ENCODE results near the gene SEC62. TPM values are rescaled to one million over a fixed set of nuclear protein-coding genes. Genes with fewer than 3 reads are reported as not detected.

The SEC62 gene
- polyA plus RNA-seq, 3 donors = 15.6 to 117 (median 95.2) TPM

DNA sequence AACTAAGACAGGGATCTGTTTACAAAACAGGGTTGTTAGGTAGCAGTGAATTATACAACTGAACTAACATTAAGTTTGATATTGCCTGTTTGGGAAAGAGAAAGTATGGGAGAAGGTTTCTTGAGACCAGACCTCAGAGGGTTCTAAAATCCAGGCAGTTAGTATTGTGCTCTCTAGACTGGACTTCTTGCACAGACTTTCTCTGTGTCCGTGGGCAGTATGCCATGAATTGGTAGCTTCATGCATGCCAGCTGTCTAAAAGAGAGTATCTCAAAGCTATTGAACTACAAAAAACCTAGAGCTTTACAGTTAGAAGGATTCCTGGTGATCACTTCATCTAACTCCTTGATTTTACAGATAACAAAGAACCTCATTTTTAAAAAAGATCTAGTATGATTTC is 42.8 kb upstream of the SEC62 start:
- H4K20me1 ChIP-seq (ENCODE audit: insufficient read depth, low read length) = no peaks in the 10 kb centered on the region
- WGBS (ENCODE audit: insufficient coverage) = no CpG with 5 or more reads among the region's 1 CpG
- TF ChIP-seq, protein P1, sequence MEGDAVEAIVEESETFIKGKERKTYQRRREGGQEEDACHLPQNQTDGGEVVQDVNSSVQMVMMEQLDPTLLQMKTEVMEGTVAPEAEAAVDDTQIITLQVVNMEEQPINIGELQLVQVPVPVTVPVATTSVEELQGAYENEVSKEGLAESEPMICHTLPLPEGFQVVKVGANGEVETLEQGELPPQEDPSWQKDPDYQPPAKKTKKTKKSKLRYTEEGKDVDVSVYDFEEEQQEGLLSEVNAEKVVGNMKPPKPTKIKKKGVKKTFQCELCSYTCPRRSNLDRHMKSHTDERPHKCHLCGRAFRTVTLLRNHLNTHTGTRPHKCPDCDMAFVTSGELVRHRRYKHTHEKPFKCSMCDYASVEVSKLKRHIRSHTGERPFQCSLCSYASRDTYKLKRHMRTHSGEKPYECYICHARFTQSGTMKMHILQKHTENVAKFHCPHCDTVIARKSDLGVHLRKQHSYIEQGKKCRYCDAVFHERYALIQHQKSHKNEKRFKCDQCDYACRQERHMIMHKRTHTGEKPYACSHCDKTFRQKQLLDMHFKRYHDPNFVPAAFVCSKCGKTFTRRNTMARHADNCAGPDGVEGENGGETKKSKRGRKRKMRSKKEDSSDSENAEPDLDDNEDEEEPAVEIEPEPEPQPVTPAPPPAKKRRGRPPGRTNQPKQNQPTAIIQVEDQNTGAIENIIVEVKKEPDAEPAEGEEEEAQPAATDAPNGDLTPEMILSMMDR (IDR thresholded peaks at IDR 0.05) = no peak
- H3K4me2 ChIP-seq (replicated peaks; ENCODE audit: extremely low read depth, low read length, poor library complexity, severe bottlenecking) = no peak overlapping the region
- no peaks in the 10 kb centered on the region for H3K9me3 ChIP-seq (replicated peaks in 1 of 2; ENCODE audit: control insufficient read depth in 1 of 2, insufficient read depth in 1 of 2, low read length in 2 of 2)
- no peak overlapping the region for H3K4me3 Mint-ChIP-seq
- H3K4me1 ChIP-seq (ENCODE audit: control insufficient read depth in 1 of 2, insufficient read depth in 2 of 2, low read length in 2 of 2) = no peaks in the 10 kb centered on the region
- H3K27me3 ChIP-seq (ENCODE audit: control insufficient read depth in 2 of 2, insufficient read depth in 2 of 2, low read length in 2 of 2) = no peaks in the 10 kb centered on the region
- DNase-seq = no peak
- intact Hi-C loops (cut with micrococcal nuclease) = loop anchor here in 1 of 2 donors (10.0 kb wide), 1 partner anchor 59 kb away; the partner anchor contains the start of gene LRRC31
- H3K4me1 Mint-ChIP-seq = no peaks in the 10 kb centered on the region
- no peak overlapping the region for H2AFZ ChIP-seq (ENCODE audit: insufficient read depth, low read depth, low read length, poor library complexity, severe bottlenecking)
- no peak overlapping the region for H3K27ac ChIP-seq (ENCODE audit: low read depth in 1 of 2, low read length in 2 of 2)
- no peak overlapping the region for H3K4me3 ChIP-seq (replicated peaks in 1 of 3; ENCODE audit: low read depth in 2 of 3, low read length in 3 of 3)
- no peaks in the 10 kb centered on the region for H3K9me3 Mint-ChIP-seq
- no peak overlapping the region for H3K9ac ChIP-seq (ENCODE audit: insufficient read depth, low read length, poor library complexity, severe bottlenecking)
- H3K36me3 ChIP-seq (replicated peaks in 1 of 2; ENCODE audit: control insufficient read depth in 1 of 2, insufficient read depth in 2 of 2, low read length in 2 of 2) = no peaks in the 10 kb centered on the region
- no peak overlapping the region for H3K27ac Mint-ChIP-seq
- no peaks in the 10 kb centered on the region for H3K36me3 Mint-ChIP-seq
- H3K79me2 ChIP-seq (ENCODE audit: insufficient read depth, low read length) = no peaks in the 10 kb centered on the region
- no peaks in the 10 kb centered on the region for H3K27me3 Mint-ChIP-seq (ENCODE audit: low read depth in 3 of 3)

DNA sequence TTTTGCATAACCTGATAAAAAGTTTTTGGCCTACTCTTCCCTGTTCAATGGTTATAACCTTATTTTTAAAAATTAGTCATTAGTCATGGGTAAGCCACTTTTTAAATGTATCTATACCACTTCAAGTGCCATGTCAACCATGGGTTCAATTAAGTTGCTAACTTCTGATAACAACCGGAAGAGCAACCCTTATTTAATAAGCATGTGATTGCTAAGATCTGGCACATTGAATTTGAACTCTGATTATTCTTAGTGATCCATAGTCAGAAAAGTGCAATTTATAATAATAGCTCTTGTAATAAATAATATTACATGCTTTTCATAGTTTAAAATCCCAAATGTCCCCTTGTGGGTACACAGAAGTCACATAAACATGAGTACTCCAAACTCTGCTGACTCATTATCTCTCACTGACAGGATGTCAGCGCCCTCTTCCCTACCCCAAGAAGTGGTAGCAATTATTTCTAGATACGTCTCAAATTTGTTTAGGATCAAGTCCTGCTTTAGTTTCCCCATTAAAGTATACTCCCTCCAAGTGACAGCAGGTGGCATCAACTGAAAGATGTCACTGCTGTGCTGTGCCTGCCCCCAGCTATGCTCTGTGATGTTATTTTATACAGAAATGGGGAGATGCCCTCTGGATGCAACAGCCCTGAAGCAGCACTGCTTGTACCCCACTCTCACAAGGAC is 36.6 kb upstream of the SEC62 start:
- Mint-ChIP-seq H3K4me1 (peaks cover 4% of the 10 kb centered on the region), H3K4me3 (no peak overlapping the region), H3K27me3 (ENCODE audit: low read depth in 3 of 3) (peaks cover 0 to 6% (median 0%) of the 10 kb centered on the region in 3 donors), H3K27ac (peak overlapping the region in 1 of 7 donors; percentile 18), H3K9me3 (peaks cover 0 to 1% (median 0%) of the 10 kb centered on the region in 7 donors), H3K36me3 (no peaks in the 10 kb centered on the region)
- no peak overlapping the region for H3K27ac ChIP-seq (ENCODE audit: low read depth in 1 of 2, low read length in 2 of 2)
- TF ChIP-seq, protein P1 (IDR thresholded peaks at IDR 0.05) = peak; percentile 44
- intact Hi-C loops (cut with micrococcal nuclease) = loop anchor here (5.0 to 10.0 kb wide), 4 partner anchors 37 to 105 kb away; partner anchors contain the start of genes LRRC31 (in 2 of the 2), GPR160 (in 1 of the 2) and SEC62 (in 1 of the 2)
- H3K9ac ChIP-seq (ENCODE audit: insufficient read depth, low read length, poor library complexity, severe bottlenecking) = no peak overlapping the region
- H3K4me3 ChIP-seq (replicated peaks in 1 of 3; ENCODE audit: low read depth in 2 of 3, low read length in 3 of 3) = no peak overlapping the region
- no peak overlapping the region for H3K4me2 ChIP-seq (replicated peaks; ENCODE audit: extremely low read depth, low read length, poor library complexity, severe bottlenecking)
- H4K20me1 ChIP-seq (ENCODE audit: insufficient read depth, low read length) = no peaks in the 10 kb centered on the region
- peak; percentile 41 to 68 (median 61) for DNase-seq
- no peaks in the 10 kb centered on the region for H3K27me3 ChIP-seq (ENCODE audit: control insufficient read depth in 2 of 2, insufficient read depth in 2 of 2, low read length in 2 of 2)
- no peak overlapping the region for H2AFZ ChIP-seq (ENCODE audit: insufficient read depth, low read depth, low read length, poor library complexity, severe bottlenecking)
- no peaks in the 10 kb centered on the region for H3K36me3 ChIP-seq (replicated peaks in 1 of 2; ENCODE audit: control insufficient read depth in 1 of 2, insufficient read depth in 2 of 2, low read length in 2 of 2)
- H3K79me2 ChIP-seq (ENCODE audit: insufficient read depth, low read length) = no peaks in the 10 kb centered on the region
- H3K4me1 ChIP-seq (ENCODE audit: control insufficient read depth in 1 of 2, insufficient read depth in 2 of 2, low read length in 2 of 2) = peaks cover 0 to 3% of the 10 kb centered on the region in 2 donors
- WGBS (ENCODE audit: insufficient coverage) = 0% methylated on average over 1 of the region's 3 CpGs
- no peaks in the 10 kb centered on the region for H3K9me3 ChIP-seq (replicated peaks in 1 of 2; ENCODE audit: control insufficient read depth in 1 of 2, insufficient read depth in 1 of 2, low read length in 2 of 2)

Data from CD14-positive monocyte (primary cell).